ENCODE measurements around the gene PLEKHG4. TPM values are rescaled to one million over a fixed set of nuclear protein-coding genes. Genes with fewer than 3 reads are reported as not detected.

Gene PLEKHG4
- polyA plus RNA-seq, 1 of the 3 experiments (the other 2 are of a cell fraction), result 65.5 TPM

DNA sequence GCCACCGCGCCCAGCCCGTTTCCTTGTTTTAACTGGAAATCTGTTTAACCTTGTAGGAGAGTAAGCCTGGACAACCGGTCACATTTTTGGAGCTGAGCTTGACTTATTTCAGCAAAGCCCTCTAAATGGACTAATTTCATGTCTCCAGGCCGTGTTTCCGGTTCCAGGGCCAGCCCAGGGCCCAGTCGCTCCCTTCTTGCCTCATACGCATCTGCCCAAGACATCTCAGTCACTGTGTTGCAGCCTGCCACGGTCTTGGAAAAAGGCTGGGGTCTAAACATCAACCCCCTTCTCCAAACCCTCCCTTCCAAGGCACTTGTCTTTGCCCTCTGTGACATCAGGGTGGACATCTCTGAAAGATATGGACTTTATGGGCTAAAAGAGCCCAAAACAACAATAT is 18.9 kb downstream of the PLEKHG4 start:
- no peak for DNase-seq
- Histone ChIP-seq H3K27me3 (ENCODE audit: insufficient read depth) (no peaks in the 10 kb centered on the region), H3F3A (replicated peaks; ENCODE audit: insufficient read depth) (peaks cover 7% of the 10 kb centered on the region), H3K36me3 (replicated peaks in 1 of 2; ENCODE audit: control insufficient read depth in 1 of 2, insufficient read depth in 2 of 2, low read length in 1 of 2) (no peaks in the 10 kb centered on the region), H3K9me2 (no peaks in the 10 kb centered on the region), H3K4me3 (ENCODE audit: low read depth in 2 of 2, low read length in 1 of 2) (no peak overlapping the region), H3K9ac (no peak overlapping the region), H3K9me3 (no peaks in the 10 kb centered on the region), H3K27ac (ENCODE audit: low read depth in 2 of 2, low read length in 1 of 2) (no peak overlapping the region), H3K79me2 (ENCODE audit: insufficient read depth) (no peaks in the 10 kb centered on the region), H3K4me2 (no peak overlapping the region), H2AFZ (ENCODE audit: low read depth) (no peak overlapping the region), H4K20me1 (ENCODE audit: insufficient read depth) (no peaks in the 10 kb centered on the region), H3K4me1 (ENCODE audit: control insufficient read depth in 1 of 2, insufficient read depth in 2 of 2, low read depth in 1 of 2, low read length in 1 of 2) (peaks cover 0 to 8% of the 10 kb centered on the region in 2 experiments; a peak in 1 of 4 replicates)
- TF ChIP-seq EP300 (IDR thresholded peaks at IDR 0.05; ENCODE audit: borderline replicate concordance in 1 of 2, low read depth in 1 of 2, low read length in 1 of 2) (no peak), GABPA (IDR thresholded peaks at IDR 0.05; ENCODE audit: low read depth) (no peak), RAD21 (IDR thresholded peaks at IDR 0.05; ENCODE audit: low read length) (no peak), NFIC (IDR thresholded peaks at IDR 0.05; ENCODE audit: borderline replicate concordance) (no peak), GATA2 (CRISPR knock-in tag; IDR thresholded peaks at IDR 0.05) (no peak), TEAD4 (IDR thresholded peaks at IDR 0.05; ENCODE audit: borderline replicate concordance, insufficient read depth) (no peak), EZH2phosphoT487 (IDR thresholded peaks at IDR 0.05; ENCODE audit: borderline replicate concordance, low read depth) (no peak), TAF1 (IDR thresholded peaks at IDR 0.05; ENCODE audit: borderline replicate concordance, low read depth, low read length) (no peak), FOXM1 (IDR thresholded peaks at IDR 0.05; ENCODE audit: low read depth) (no peak)
- TF ChIP-seq, protein P1, sequence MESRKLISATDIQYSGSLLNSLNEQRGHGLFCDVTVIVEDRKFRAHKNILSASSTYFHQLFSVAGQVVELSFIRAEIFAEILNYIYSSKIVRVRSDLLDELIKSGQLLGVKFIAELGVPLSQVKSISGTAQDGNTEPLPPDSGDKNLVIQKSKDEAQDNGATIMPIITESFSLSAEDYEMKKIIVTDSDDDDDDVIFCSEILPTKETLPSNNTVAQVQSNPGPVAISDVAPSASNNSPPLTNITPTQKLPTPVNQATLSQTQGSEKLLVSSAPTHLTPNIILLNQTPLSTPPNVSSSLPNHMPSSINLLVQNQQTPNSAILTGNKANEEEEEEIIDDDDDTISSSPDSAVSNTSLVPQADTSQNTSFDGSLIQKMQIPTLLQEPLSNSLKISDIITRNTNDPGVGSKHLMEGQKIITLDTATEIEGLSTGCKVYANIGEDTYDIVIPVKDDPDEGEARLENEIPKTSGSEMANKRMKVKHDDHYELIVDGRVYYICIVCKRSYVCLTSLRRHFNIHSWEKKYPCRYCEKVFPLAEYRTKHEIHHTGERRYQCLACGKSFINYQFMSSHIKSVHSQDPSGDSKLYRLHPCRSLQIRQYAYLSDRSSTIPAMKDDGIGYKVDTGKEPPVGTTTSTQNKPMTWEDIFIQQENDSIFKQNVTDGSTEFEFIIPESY (IDR thresholded peaks at IDR 0.05; ENCODE audit: borderline replicate concordance, low read depth), result no peak
- TF ChIP-seq, protein P2, sequence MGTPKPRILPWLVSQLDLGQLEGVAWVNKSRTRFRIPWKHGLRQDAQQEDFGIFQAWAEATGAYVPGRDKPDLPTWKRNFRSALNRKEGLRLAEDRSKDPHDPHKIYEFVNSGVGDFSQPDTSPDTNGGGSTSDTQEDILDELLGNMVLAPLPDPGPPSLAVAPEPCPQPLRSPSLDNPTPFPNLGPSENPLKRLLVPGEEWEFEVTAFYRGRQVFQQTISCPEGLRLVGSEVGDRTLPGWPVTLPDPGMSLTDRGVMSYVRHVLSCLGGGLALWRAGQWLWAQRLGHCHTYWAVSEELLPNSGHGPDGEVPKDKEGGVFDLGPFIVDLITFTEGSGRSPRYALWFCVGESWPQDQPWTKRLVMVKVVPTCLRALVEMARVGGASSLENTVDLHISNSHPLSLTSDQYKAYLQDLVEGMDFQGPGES (IDR thresholded peaks at IDR 0.05; ENCODE audit: low read depth, low read length), result no peak
- TF ChIP-seq, protein P3, sequence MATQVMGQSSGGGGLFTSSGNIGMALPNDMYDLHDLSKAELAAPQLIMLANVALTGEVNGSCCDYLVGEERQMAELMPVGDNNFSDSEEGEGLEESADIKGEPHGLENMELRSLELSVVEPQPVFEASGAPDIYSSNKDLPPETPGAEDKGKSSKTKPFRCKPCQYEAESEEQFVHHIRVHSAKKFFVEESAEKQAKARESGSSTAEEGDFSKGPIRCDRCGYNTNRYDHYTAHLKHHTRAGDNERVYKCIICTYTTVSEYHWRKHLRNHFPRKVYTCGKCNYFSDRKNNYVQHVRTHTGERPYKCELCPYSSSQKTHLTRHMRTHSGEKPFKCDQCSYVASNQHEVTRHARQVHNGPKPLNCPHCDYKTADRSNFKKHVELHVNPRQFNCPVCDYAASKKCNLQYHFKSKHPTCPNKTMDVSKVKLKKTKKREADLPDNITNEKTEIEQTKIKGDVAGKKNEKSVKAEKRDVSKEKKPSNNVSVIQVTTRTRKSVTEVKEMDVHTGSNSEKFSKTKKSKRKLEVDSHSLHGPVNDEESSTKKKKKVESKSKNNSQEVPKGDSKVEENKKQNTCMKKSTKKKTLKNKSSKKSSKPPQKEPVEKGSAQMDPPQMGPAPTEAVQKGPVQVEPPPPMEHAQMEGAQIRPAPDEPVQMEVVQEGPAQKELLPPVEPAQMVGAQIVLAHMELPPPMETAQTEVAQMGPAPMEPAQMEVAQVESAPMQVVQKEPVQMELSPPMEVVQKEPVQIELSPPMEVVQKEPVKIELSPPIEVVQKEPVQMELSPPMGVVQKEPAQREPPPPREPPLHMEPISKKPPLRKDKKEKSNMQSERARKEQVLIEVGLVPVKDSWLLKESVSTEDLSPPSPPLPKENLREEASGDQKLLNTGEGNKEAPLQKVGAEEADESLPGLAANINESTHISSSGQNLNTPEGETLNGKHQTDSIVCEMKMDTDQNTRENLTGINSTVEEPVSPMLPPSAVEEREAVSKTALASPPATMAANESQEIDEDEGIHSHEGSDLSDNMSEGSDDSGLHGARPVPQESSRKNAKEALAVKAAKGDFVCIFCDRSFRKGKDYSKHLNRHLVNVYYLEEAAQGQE (IDR thresholded peaks at IDR 0.05; ENCODE audit: low read depth, low read length), result no peak
- TF ChIP-seq, protein P4, sequence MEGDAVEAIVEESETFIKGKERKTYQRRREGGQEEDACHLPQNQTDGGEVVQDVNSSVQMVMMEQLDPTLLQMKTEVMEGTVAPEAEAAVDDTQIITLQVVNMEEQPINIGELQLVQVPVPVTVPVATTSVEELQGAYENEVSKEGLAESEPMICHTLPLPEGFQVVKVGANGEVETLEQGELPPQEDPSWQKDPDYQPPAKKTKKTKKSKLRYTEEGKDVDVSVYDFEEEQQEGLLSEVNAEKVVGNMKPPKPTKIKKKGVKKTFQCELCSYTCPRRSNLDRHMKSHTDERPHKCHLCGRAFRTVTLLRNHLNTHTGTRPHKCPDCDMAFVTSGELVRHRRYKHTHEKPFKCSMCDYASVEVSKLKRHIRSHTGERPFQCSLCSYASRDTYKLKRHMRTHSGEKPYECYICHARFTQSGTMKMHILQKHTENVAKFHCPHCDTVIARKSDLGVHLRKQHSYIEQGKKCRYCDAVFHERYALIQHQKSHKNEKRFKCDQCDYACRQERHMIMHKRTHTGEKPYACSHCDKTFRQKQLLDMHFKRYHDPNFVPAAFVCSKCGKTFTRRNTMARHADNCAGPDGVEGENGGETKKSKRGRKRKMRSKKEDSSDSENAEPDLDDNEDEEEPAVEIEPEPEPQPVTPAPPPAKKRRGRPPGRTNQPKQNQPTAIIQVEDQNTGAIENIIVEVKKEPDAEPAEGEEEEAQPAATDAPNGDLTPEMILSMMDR (IDR thresholded peaks at IDR 0.05), result no peak
- ChIA-PET CTCF (interaction anchor here (0.7 to 4.2 kb wide), 2 partner anchors 13 to 95 kb away, joined by 3 to 23 read pairs; partner anchors contain the start of gene TPPP3), POLR2A (no interaction called here)
- WGBS (ENCODE audit: low lambda C conversion rate), result 87% methylated on average over 9 of the region's 9 CpGs

All from SK-N-SH (cell line).